Frontal cortex (tissue), 4 donors: ENCODE data around the gene CCDC107. TPM values are rescaled to one million over a fixed set of nuclear protein-coding genes. Genes with fewer than 3 reads are reported as not detected.

ENCODE experiments used
- DNase-seq, 2 donors: peaks; one replicate each; pipeline ENCODE4 v3.0.0; 2012; ENCODE audit warnings: low spot score in 2 of 2
- FAIRE-seq: peaks from 2 replicates; lab custom pipeline; 2012; peaks lifted over from hg19 to GRCh38; lab: Jason Lieb, UNC
- total RNA-seq: library from RNA; depleted of rRNA; stranded (reverse); fragments of >200 nt; gene quantifications from one replicate; pipeline ENCODE4 v1.2.3, GENCODE V29; 2014
- donor health status: control.
- donor health status: control.
- donor health status: control.

The CCDC107 gene
- total RNA-seq, 1 donor from 2014 or later, result 10.6 TPM

- FAIRE-seq (no peak), DNase-seq (peak; percentile 92 to 93)
Observed at GRCh38 chr9:35657546-35658136, 451 bp upstream of the CCDC107 start, which contains the start of gene RMRP. Gene RMRP, minus strand, starts transcription at chr9:35658019.

DNA sequence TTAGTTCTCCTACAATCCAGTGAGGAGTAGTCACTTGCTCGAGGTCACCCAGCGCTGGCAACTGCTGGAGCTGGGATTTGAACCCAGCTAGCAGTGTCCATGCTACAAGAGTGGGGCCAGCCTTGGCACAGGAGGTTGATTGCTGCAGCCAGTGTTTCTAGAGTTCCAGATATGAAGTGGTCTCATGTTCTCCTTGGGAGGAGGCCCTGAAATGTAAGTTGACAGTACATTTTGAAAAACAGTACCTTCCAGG lies 802 bp downstream of the CCDC107 start:
- DNase-seq, result no peak
- no peak for FAIRE-seq

- no peak for FAIRE-seq
- no peak for DNase-seq
Observed at GRCh38 chr9:35659340-35659739, 1.2 kb downstream of the CCDC107 start.

- FAIRE-seq (no peak), DNase-seq (no peak)
Observed at GRCh38 chr9:35660966-35661415, 2.9 kb downstream of the CCDC107 start.

DNA sequence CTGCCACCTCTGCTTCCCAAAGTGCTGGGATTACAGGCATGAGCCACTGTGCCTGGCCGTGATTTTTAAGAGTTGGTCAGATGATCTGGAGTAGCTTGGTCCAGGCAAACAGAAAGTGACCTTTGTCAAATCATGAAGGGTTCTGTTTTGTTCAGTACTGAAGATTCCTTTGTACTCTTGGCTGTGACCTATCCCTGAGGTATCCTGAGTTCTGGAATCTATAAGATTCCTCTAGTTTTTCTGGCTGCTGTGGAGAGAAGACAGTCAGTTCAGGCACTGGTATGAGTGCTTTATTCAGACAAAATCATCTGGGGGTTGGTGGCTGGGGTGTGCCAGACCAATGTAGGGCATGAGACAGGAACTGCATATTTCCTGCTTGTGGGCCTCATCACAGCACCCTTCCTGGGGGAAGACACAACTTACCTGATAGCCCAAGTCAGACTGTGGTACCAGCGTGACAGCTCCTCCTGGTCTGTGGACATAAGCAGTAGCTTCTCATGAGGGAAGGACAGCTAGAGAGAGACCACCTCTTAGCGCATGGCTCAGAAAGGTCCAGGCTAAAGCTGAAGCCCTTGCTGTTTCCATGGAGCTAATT lies 3.8 kb downstream of the CCDC107 start:
- no peak for FAIRE-seq
- no peak for DNase-seq

DNA sequence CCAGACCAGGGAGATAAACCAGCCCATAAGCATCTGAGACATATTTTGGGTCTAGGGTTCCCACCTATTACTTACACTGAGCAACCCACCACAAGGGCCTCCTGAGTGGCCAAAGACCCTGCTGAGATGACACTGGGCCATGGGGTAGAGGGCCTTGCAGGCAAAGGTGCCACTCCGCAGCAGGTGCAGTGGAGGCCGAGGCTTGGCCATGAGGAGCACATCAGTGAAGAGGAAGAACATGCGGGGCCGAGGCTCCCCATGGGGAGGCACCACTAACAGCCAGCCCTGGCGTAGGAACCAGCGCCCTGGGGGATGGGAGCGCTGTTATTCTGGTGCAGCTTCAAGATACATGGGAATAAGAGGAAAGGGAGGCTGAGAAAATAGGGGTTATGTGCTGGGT lies 4.3 kb downstream of the CCDC107 start:
- DNase-seq, result no peak
- no peak for FAIRE-seq

DNA sequence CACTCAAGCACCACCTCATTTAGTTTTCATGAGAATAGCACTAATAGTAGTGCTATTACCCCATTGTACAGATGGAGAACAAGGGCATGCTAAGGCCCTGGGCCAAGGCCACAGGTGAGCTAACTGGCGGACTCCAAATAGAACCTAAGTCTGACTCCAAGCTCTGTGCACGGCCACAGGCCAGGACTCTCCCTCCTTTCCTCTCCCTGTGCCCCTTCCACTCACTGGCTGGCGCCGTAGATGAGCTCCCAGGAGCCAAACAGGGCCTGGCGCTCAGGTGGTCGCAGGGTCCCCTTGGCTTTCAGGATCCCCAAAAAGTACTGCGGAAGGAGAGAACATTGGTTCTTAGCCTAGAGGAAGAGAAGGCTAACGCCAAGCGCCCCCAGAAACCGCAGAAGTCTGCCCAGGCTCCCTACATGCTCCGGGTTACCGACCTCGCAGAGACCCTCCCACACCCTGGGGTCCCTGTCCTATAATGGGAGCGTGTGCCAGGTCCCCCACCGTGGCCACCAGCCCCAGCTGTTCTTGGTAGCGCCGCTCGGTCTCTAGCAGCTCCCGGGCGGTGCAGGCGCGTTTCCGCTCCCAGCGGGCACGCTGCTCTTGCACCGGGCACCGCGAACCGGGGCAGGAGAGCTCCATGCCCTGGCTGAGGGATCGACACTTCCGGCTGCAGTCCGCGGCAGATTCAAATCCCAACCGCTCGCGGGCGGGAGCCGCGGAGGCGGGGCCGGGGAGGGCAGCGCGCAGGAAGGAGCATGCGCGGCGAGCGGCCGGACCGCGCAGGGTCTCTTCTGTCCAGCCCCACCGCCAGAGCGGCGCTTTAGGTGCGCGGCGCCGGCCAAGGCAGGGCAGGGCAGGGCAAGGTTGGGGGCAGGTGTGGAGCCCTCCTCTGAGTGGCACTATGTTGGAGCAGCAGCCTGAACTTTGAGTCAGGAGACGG lies 6.7 kb downstream of the CCDC107 start, which contains the start of gene ARHGEF39:
Gene ARHGEF39 (minus strand): TSS at position 665 of the 940 bp plus-strand sequence. CDS start 26 bp downstream, at position 639.
- FAIRE-seq (no peak), DNase-seq (peak; percentile 80 to 91)

- no peak for DNase-seq
- FAIRE-seq, result no peak
Observed at GRCh38 chr9:35665471-35665818, 7.4 kb downstream of the CCDC107 start.

DNA sequence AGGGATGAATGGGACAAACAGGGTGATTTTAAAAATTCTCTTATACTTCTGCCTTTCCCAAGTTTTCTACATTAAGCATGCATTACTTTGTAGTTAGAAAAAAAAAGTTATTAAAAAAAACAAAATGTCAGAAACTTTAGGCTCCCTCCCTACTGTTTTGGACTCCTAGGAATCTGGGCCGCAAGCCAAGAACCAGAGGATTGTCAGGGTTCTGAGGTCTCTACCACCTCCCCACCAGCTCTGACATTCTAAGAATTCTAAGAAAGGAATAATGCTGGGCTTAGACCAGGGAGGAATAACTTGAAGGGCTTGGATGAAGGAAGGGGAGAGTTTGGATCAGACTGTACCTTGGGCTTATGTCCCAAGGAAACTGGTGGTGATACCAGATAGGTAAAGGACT lies 8.0 kb downstream of the CCDC107 start:
- DNase-seq (no peak), FAIRE-seq (no peak)

DNA sequence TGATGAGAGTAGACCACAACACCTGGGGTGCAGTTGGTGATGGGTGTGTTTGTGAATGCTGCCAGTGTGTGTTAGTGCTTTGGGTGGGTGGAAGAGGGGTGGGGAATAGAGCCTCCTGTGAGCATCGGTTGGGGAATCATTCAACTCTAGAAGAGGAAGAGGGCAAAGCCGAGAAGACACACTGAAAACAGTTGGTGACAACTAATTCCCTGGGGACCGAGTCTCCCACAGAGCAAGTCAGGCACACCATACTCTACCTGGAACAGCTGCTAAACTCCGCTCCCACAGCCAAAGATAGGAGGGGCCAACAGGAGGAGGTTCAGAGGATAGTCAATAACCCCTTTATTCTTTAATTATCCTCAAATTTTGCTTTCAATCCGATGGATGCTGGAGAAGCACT lies 8.5 kb downstream of the CCDC107 start:
- no peak for DNase-seq
- no peak for FAIRE-seq

DNA sequence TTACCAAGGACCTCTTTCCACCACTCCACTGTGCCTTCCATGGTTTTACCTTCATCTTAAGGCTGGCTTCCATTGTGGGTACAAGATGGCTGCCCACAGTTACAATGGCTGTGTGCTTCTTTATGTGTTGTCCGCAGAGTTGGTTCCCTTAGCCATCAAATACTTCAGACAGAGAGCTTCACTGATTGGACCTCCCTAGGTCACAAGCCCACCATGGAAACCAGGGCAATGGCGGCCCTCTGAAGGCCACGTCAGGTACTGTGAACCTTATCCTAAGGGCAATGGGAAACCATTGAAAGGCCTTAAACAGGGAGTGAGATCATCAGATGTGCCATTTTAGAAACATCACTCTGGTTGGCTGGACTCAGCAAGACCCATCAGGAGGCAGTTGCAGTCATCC lies 9.8 kb downstream of the CCDC107 start:
- DNase-seq (no peak), FAIRE-seq (no peak)

DNA sequence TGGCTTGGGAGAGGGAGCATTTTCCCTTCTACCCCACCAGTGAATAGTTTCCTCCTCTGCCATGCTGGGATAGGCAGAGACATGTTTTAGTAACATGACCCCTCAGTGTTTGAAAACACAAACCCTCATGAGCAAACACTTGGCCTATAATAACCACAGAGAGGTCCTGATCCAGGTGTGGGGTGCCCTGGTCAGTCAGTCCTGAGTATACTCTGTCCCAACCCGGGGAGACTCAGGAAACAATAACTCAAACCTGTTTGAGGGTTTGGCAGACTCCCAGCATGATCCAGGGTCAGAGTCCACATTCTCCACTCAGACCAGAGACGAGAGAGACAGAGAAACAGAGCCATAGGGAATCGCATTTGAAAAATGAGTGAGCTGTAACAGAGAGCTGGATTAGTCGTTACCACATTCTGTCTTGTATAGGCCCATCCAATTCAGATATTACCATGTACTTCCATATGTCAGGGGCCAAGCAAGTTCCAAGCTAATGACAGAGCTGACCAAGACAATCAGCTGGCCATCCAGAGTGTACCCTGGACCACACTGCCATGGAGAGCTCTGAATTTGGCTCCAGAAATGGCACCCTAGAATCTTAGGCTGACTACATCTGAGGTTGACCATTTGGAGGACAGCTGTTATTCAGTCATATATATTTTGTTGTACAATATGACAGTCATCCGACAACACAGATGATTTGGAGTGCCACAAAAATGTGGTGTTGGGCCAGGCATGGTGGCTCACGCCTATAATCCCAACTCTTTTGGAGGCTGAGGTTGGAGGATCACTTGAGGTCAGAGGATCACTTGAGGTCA lies 11.4 kb downstream of the CCDC107 start:
- DNase-seq (no peak), FAIRE-seq (no peak)

- DNase-seq (no peak), FAIRE-seq (no peak)
Observed at GRCh38 chr9:35673132-35674024, 15.3 kb downstream of the CCDC107 start, which contains the start of gene CA9. Gene CA9, plus strand, starts transcription at chr9:35673928. Its CDS starts 32 bp downstream, at chr9:35673960.

- no peak for FAIRE-seq
- no peak for DNase-seq
Observed at GRCh38 chr9:35674025-35674361, 15.9 kb downstream of the CCDC107 start.

- no peak for FAIRE-seq
- DNase-seq, result no peak
Observed at GRCh38 chr9:35675204-35675603, 17.1 kb downstream of the CCDC107 start.

GRCh38 chr9:35675732-35676392 lies 17.8 kb downstream of the CCDC107 start:
- DNase-seq, result no peak
- no peak for FAIRE-seq

- FAIRE-seq (no peak), DNase-seq (no peak)
Observed at GRCh38 chr9:35679091-35679490, 21.0 kb downstream of the CCDC107 start.

GRCh38 chr9:35679766-35680330 lies 21.8 kb downstream of the CCDC107 start:
- DNase-seq (no peak), FAIRE-seq (no peak)
